ENCODE data around the gene ROR2.

GRCh38 chr9:91905991-91906469 is 44.0 kb downstream of the ROR2 start:
- TF ChIP-seq POLR2A (IDR thresholded peaks at IDR 0.05; ENCODE audit: low read length) (peak; percentile 37), GATA1 (IDR thresholded peaks at IDR 0.05; ENCODE audit: low read depth, low read length) (no peak)
